Measurements from ENCODE around the gene ST6GALNAC6.
"Not testable (repeated sequence)": the region's sequence is repeated elsewhere in the genome, so short reads cannot be mapped to it uniquely, and the experiment has no call there.

The ST6GALNAC6 gene

DNA sequence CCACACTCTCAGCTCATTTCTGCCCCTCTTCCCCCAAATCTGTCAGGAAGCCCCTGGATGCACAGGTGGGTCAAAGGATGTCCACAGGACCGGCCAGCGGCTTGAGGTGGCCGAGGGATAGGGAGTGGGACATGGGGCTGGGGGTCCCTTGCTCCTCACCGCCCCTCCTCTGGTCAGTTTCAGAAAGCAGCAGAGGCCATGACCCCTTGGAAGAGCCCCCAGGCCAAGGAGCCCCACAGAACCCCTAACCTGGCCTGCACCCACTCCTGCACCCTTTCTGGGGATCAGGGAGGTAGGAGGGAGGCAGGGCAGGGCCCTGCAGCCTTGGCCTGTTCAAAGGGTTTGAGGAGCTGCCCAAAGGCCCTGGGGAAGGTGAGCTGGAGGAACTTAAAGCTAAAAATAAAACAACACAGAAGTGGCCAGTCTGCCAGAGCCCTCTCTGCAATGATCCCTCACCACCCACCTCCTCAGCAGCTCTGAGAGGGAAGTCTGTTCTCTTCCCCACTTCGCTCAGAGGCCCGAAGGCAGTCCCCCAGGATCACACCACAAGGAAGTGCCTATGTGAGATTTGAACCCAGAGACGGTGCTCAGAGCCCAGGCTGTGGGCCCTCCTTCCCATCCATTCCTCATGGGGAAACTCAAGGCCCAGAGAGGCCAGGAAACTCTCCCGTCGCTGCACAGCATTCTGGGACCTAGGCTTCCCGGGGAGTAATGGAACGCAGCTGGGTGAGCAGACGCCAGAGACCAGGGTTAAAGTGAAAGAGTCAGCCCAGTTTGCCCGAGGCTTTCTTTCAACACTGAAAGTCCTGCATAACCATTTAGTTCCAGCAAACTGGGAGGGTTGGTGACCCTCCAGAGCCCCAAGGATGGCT is 45.9 kb downstream of the ST6GALNAC6 start:
- no peak for DNase-seq

DNA sequence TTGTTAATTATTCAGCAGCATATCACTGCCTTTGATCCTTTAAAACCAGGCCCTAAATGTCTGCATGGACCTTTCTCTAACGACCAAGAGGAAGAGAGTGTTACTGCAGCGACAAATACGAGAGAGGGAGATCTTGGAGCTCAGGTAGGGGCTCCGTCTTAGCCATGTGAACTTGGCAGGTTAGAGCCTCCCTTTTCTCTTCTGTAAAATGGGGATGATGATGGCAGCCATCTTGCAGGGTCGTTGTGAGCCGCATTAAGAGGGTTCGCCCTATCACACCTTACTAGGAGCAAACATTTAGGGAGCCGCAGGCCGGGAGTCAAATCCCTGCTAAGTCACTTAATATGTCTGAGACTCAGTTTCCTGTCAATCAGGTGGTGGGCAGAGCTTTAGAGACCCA is 46.6 kb downstream of the ST6GALNAC6 start:
- no peak for DNase-seq

DNA sequence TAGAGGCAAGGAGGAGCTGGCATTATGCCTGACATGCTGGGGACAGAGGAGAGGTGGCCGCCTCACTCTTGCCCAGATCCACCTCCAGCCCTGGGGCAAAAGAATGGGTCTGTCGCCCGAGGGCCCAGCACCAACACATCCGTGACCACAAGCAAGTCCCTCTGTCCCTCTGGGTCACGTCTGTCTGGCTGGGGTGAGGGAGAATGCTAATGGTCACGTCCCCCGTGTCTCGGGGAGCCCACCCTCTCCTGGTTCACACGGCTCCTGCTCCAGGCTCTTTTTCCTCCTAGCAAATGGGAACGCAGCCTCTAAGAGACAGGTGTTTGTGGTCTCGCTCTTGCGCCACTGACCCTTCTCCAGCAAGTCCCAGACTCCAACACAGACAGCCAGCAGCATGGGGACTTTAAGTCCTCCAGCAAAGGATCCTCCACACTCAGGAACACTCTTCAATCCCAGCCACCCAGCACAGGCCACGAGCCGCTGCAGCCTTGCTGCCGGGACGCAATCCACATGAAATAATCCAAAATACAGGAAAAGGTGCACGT is 49.0 kb downstream of the ST6GALNAC6 start:
- DNase-seq = no peak

- no peak for DNase-seq
Observed at GRCh38 chr9:127848756-127849504, 50.5 kb downstream of the ST6GALNAC6 start.

DNA sequence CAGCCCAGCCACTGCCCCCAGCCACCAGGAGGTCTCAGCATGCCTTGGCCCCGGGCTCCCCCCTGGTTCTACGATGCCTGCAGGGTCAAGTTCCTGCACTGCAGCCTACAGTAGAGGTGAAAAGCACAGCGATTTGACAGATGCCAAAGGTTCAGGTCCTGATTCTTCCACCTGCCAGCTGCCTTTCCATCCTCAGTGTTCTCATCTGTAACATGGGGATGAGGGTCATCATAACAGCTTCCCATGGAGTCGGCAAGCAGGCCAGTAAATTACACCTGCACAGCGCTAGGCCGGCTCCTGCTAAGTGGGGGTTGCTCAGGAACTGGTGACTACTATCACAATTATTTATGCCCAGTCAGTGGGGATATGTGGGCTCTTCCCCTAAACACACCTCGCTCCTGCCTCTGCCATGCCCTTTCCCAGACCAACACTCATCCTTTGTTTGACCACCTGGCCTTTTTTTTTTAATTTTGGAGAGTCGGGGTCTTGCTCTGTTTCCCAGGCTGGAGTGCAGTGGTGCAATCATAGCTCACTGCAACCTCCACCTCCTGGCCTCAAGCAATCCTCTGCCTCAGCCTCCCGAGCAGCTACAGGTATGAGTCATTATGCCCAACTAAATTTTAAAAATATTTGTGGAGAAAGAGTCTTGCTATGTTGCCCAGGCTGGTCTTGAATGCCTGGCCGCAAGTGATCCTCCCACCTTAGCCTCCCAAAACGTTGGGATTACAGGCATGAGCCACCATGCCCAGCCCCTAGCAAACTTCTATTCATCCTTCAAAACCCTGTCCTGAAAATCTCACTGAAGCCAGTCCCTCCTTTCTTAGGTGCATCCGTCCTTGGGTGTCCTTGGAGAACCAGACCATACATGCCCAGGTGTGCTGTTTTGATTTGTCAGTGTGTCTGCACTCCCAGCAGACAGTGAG is 51.3 kb downstream of the ST6GALNAC6 start:
- no peak for DNase-seq

DNA sequence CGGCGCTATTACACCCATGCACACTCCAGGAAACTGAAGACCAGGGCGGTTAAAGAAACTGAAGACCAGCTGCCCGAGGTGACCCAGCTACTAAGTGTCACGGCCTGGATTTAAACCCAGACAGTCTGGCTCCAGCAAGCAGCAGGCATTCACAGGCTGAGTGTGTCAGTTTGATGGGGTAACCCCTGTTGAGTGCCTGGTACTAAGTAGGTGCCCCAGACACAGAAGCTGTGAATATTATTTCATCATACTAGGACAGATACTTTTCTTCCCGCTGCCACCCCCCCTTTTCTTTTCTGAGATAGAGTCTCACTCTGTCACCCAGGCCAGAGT is 52.3 kb downstream of the ST6GALNAC6 start:
- no peak for DNase-seq

DNA sequence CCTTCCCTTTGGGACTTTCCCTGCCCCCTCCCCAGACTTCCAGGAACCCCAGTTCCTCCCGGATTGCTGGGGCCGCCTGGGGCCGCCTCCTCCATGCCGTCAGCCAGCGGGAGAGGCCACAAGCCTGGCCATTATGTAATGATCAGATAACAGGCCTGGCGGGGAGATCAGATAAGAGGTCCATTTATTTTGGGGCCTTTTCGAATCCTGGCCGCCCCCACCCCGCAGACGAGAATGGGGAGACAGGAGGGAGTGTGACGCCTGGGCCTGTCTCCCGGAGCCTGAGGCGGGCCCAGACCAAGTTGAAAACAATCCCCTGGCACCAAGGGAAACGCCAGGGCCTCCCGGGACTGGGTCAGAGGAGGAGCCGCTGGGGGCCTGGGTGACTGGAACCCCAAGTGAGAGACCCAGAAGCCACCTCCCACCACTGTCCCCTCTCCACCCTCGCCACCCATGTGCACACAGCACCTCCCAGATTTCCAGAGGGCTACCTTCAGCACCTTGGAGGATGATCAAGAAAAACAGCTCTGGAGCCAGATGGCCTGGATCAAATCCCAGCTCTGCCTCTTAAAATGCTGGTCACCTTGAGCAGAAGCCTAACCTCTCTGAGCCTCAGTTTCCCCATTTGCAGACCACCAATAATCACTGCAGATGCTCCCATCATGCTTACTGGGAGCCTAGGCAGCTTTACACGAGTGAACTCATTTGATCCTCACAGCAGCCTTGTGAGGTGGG is 52.8 kb downstream of the ST6GALNAC6 start:
- DNase-seq = no peak

DNA sequence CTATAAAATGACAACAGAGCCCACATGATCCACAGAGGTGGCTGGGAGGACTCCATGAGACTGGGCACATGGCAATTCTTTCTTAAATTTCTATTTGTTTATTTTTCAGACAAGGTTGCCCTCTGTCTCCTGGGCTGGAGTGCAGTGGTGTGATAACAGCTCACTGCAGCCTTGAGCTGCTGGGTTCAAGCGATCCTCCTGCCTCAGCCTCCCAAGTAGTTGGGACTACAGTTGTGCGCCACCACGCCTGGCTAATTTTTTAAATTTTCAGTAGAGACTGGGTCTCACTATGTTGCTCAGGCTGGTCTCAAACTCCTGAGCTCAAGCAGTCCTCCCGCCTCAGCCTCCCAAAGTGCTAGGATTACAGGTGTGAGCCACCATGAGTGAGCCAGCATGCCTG is 53.8 kb downstream of the ST6GALNAC6 start:
- not testable (repeated sequence) for DNase-seq

- DNase-seq = no peak
Observed at GRCh38 chr9:127844821-127845359, 54.5 kb downstream of the ST6GALNAC6 start.

- DNase-seq = no peak
Observed at GRCh38 chr9:127841087-127841835, 58.1 kb downstream of the ST6GALNAC6 start.

- DNase-seq = no peak
Observed at GRCh38 chr9:127838375-127839078, 60.9 kb downstream of the ST6GALNAC6 start.

GRCh38 chr9:127837346-127837745 is 62.1 kb downstream of the ST6GALNAC6 start:
- DNase-seq = no peak

- DNase-seq = not testable (repeated sequence)
Observed at GRCh38 chr9:127836561-127836960, 62.8 kb downstream of the ST6GALNAC6 start.

GRCh38 chr9:127835991-127836516 is 63.3 kb downstream of the ST6GALNAC6 start:
- DNase-seq = no peak
